GM12878 (cell line): ENCODE results near the gene SERPINE2. TPM values are rescaled to one million over a fixed set of nuclear protein-coding genes. Genes with fewer than 3 reads are reported as not detected.

Experiments used
- ATAC-seq: fragments of 200-7000 bp; cut with Tn5 transposase; 3 replicates; pipeline ENCODE4 v1.9.1; 2020; ENCODE audit warnings: mild to moderate bottlenecking, moderate library complexity
- BruUV-seq: library from RNA; stranded (reverse); fragments of 400-500 nt; replicated peaks from 2 replicates; lab custom pipeline; 2021; lab: Mats Ljungman, UMichigan
- CTCF ChIA-PET: fragments of 300-600 bp; sonication (Branson Sonifier 250); formaldehyde crosslinking; extraction: SDS; loops from one replicate; lab custom pipeline; 2021; ENCODE audit warnings: inconsistent platforms; lab: Yijun Ruan, JAX
- POLR2A ChIA-PET: fragments of 350-600 bp; formaldehyde crosslinking; extraction: SDS; loops from one replicate; lab custom pipeline; 2021; ENCODE audit warnings: inconsistent platforms; lab: Charles Lee
- RAD21 ChIA-PET: fragments of 300-600 bp; sonication (Branson Sonifier 250); formaldehyde crosslinking; loops from one replicate; lab custom pipeline; 2023; ENCODE audit warnings: antibody characterized with exemption; ENCODE audit not compliant: unreplicated experiment; lab: Charles Lee
- SMC1A ChIA-PET: fragments of 300-600 bp; sonication (Branson Sonifier 250); formaldehyde crosslinking; loops from one replicate; lab custom pipeline; 2023; ENCODE audit not compliant: unreplicated experiment, uncharacterized antibody; lab: Charles Lee
- DNase-seq: peaks from one replicate; pipeline ENCODE4 v3.0.0-alpha.2; 2011; ENCODE audit warnings: low read depth, low spot score
- FAIRE-seq: peaks from 3 replicates; lab custom pipeline; 2011; peaks lifted over from hg19 to GRCh38; lab: Jason Lieb, UNC
- H2AFZ ChIP-seq: 2 replicates; pipeline ENCODE4 v1.6.0; 2011; ENCODE audit warnings: low read depth, low read length, control low read depth; ENCODE audit not compliant: control insufficient read depth
- H3K27ac ChIP-seq: 2 replicates; pipeline ENCODE4 v1.5.1; 2011; ENCODE audit warnings: control low read depth; ENCODE audit not compliant: control insufficient read depth, insufficient read depth
- H3K27me3 ChIP-seq, 2 experiments: replicated peaks in 1 of 2; 2 replicates each; pipeline versions ENCODE4 v1.6.0 to v1.6.1; 2011; ENCODE audit warnings: low read length in 1 of 2; ENCODE audit not compliant: control insufficient read depth in 2 of 2, insufficient read depth in 2 of 2
- H3K36me3 ChIP-seq, 2 experiments: 2 replicates each; pipeline ENCODE4 v1.5.1; 2011; ENCODE audit warnings: low read length in 1 of 2; ENCODE audit not compliant: control insufficient read depth in 2 of 2, insufficient read depth in 2 of 2
- H3K4me1 ChIP-seq: 2 replicates; pipeline ENCODE4 v1.6.1; 2011; ENCODE audit warnings: mild to moderate bottlenecking, low read length, moderate library complexity, mixed read lengths; ENCODE audit not compliant: control insufficient read depth, insufficient read depth
- H3K4me2 ChIP-seq: 2 replicates; pipeline ENCODE4 v1.6.0; 2011; ENCODE audit warnings: control low read depth; ENCODE audit not compliant: control insufficient read depth, insufficient read depth
- H3K4me3 ChIP-seq: fragments of 200-600 bp; sonication (generic); 2 replicates; pipeline ENCODE4 v1.5.1; 2016
- H3K79me2 ChIP-seq: 2 replicates; pipeline ENCODE4 v1.6.0; 2011; ENCODE audit warnings: low read length; ENCODE audit not compliant: control insufficient read depth, insufficient read depth
- H3K9ac ChIP-seq: 2 replicates; pipeline ENCODE4 v1.8.0; 2011; ENCODE audit warnings: low read length, control low read depth, mixed read lengths; ENCODE audit not compliant: control insufficient read depth, insufficient read depth
- H3K9me3 ChIP-seq: replicated peaks from 3 replicates; pipeline ENCODE4 v1.5.1; 2011; ENCODE audit warnings: mild to moderate bottlenecking, low read length; ENCODE audit not compliant: control insufficient read depth, insufficient read depth
- H4K20me1 ChIP-seq: 2 replicates; pipeline ENCODE4 v1.6.0; 2011; ENCODE audit not compliant: control insufficient read depth, insufficient read depth
- ATF7 ChIP-seq: fragments of 450-650 bp; IDR thresholded peaks from 2 replicates; pipeline ENCODE4 v1.6.1; 2016; ENCODE audit warnings: low read depth, mild to moderate bottlenecking
- CBX5 ChIP-seq: sonication (generic); IDR thresholded peaks from 2 replicates; pipeline ENCODE4 v1.6.1; 2016; ENCODE audit warnings: low read depth, moderate library complexity, mild to moderate bottlenecking, inconsistent platforms
- CHD4 ChIP-seq: fragments of 200-600 bp; sonication (generic); IDR thresholded peaks from 2 replicates; pipeline ENCODE4 v1.6.1; 2016; ENCODE audit warnings: mild to moderate bottlenecking
- CREB1 ChIP-seq: IDR thresholded peaks from 2 replicates; pipeline ENCODE4 v1.6.1; 2012; ENCODE audit warnings: low read depth, mild to moderate bottlenecking, inconsistent platforms
- HDGF ChIP-seq: fragments of 450-650 bp; IDR thresholded peaks from 2 replicates; pipeline ENCODE4 v1.6.1; 2016; ENCODE audit warnings: antibody characterized with exemption
- KDM1A ChIP-seq: fragments of 200-600 bp; sonication (generic); IDR thresholded peaks from 2 replicates; pipeline ENCODE4 v1.6.1; 2016; ENCODE audit warnings: borderline replicate concordance
- NFYB ChIP-seq: IDR thresholded peaks from 2 replicates; pipeline ENCODE4 v1.6.1; 2011; ENCODE audit warnings: low read depth, mild to moderate bottlenecking, low read length, improper control_type of control experiment, moderate library complexity; ENCODE audit not compliant: insufficient read depth
- SMAD5 ChIP-seq: IDR thresholded peaks from 2 replicates; pipeline ENCODE4 v1.6.1; 2016; ENCODE audit warnings: antibody characterized with exemption, low read depth
- TAF1 ChIP-seq: IDR thresholded peaks from 2 replicates; pipeline ENCODE4 v1.6.1; 2011; ENCODE audit warnings: mild to moderate bottlenecking, low read depth, low read length, borderline replicate concordance
- TCF3 ChIP-seq: IDR thresholded peaks from 2 replicates; pipeline ENCODE4 v1.6.1; 2012; ENCODE audit warnings: low read depth, mild to moderate bottlenecking, low read length, borderline replicate concordance; ENCODE audit not compliant: insufficient read depth
- ZBED1 ChIP-seq: IDR thresholded peaks from 2 replicates; pipeline ENCODE4 v1.6.1; 2016; ENCODE audit warnings: borderline replicate concordance
- ZNF207 ChIP-seq: fragments of 450-650 bp; IDR thresholded peaks from 2 replicates; pipeline ENCODE4 v1.6.1; 2014; ENCODE audit warnings: antibody characterized with exemption, mild to moderate bottlenecking, borderline replicate concordance
- ZNF622 ChIP-seq: fragments of 450-650 bp; IDR thresholded peaks from 2 replicates; pipeline ENCODE4 v1.6.1; 2017; ENCODE audit warnings: mild to moderate bottlenecking, inconsistent platforms
- ZSCAN29 ChIP-seq: fragments of 450-650 bp; IDR thresholded peaks from 2 replicates; pipeline ENCODE4 v1.6.1; 2017; ENCODE audit warnings: mild to moderate bottlenecking, moderate library complexity
- WGBS: methylation state at CpG from one replicate; pipeline ENCODE4 v1.1.6; 2016; ENCODE audit warnings: low lambda C conversion rate; ENCODE audit not compliant: insufficient replicate concordance, insufficient coverage; ENCODE audit errors: missing lambda C conversion rate; 5-methylcytosine and 5-hydroxymethylcytosine counted together
- in situ Hi-C: fragments of 300-500 bp; cut with MboI; formaldehyde crosslinking; loops from 9 replicates; pipeline ENCODE4 v1.14.3; 2018; ENCODE audit warnings: mixed read lengths
- intact Hi-C: fragments of 100-400 bp; cut with micrococcal nuclease; formaldehyde crosslinking; loops from one replicate; pipeline ENCODE4 v1.14.2; 2022; ENCODE audit not compliant: unreplicated experiment
- polyA plus RNA-seq, 11 experiments: library from polyadenylated mRNA; depleted of rRNA in 4 of 11; unstranded in 6 of 11; stranded (reverse) in 5 of 11; fragments of >200 nt; fragmentation: Nextera tagmentation in 4 of 11; fragmentation: Illumina TruSeq in 1 of 11; extraction: Ambion mirVana in 4 of 11; extraction: Trizol in 1 of 11; gene quantifications; 1 replicate in 1 of 11; 2 replicates in 10 of 11; pipeline versions ENCODE4 v1.2.1 to v1.2.3, GENCODE V29; 2011 to 2016; ENCODE audit warnings: inconsistent platforms in 2 of 11, missing spikeins in 2 of 11, low read depth in 1 of 11
- total RNA-seq, 4 experiments: library from RNA; depleted of rRNA in 3 of 4; stranded (reverse); fragments of >200 nt in 3 of 4; fragmentation: Illumina TruSeq in 1 of 4; extraction: Trizol in 1 of 4; gene quantifications; 2 replicates each; pipeline versions ENCODE4 v1.2.1 to v1.2.3, GENCODE V29; 2013 to 2021
- TF ChIP-seq, protein P1 (sequence below): IDR thresholded peaks from 2 replicates; pipeline ENCODE4 v1.6.1; 2012; ENCODE audit warnings: mild to moderate bottlenecking, low read depth, low read length
- TF ChIP-seq, protein P2 (sequence below): fragments of 450-650 bp; IDR thresholded peaks from 2 replicates; pipeline ENCODE4 v1.6.1; 2017; ENCODE audit warnings: borderline replicate concordance
- TF ChIP-seq, protein P3 (sequence below): fragments of 150-350 bp; IDR thresholded peaks from 2 replicates; pipeline ENCODE4 v1.6.1; 2014; ENCODE audit warnings: mild to moderate bottlenecking, low read depth, low read length
- TF ChIP-seq, protein P4 (sequence below): IDR thresholded peaks from 2 replicates; pipeline ENCODE4 v1.6.1; 2011; ENCODE audit warnings: mild to moderate bottlenecking, low read depth, low read length, moderate library complexity; ENCODE audit not compliant: insufficient replicate concordance

The SERPINE2 gene
- total and polyA plus RNA-seq, 10 of the 15 experiments (the other 5 are each of a cell fraction or from before 2014, with no cell fraction given), result 0.18 to 1.7 (median 0.39) TPM

DNA sequence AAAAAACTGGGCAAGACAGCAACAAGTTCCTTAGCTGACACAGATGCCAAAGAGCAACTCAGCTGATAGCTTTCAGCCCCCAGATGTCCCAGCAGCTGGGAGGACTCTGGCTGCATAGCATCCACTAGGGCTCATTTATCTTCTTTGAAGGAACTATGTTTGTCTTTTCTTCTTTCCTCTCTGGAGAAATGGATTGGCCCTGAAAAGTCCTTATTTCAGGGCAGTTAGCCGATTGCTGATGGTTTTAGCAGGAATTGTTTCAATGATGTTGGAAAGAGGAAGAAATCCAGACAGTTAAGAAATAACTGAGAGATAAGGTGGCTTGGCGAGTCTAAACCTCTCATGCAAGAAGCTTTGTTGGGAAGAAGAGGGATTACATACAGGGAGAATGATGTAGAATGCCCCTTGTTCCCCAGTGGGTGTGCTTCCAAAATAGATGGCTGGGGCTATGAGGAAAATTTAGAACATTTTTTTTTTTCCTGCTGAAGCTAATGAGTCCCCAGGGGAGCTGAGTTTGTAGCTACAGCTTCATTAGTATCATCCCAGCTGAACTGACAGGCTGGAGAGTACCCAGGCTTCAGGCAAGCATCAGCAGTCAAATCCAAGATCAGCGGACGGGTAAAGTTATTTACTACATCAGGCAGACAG lies 33.6 kb upstream of the SERPINE2 start:
- no peaks in the 10 kb centered on the region for H3K36me3 ChIP-seq
- no peak overlapping the region for H3K9ac ChIP-seq
- ChIA-PET POLR2A (no interaction called here), CTCF (interaction anchor here (0.7 kb wide), 1 partner anchor 102 kb away, joined by 4 read pairs; no protein-coding TSS in a partner anchor), SMC1A (interaction anchor here (0.6 kb wide), 1 partner anchor 725 kb away, joined by 3 read pairs; no protein-coding TSS in a partner anchor), RAD21 (no interaction called here)
- no peaks in the 10 kb centered on the region; the same call in 2 of the 3 replicates for H3K9me3 ChIP-seq
- H3K27ac ChIP-seq, result no peak overlapping the region
- ATAC-seq, result no peak
- H2AFZ ChIP-seq, result no peak overlapping the region
- DNase-seq, result no peak
- H3K4me3 ChIP-seq, result no peak overlapping the region
- intact Hi-C loops, result no loop called here
- 24% methylated on average over 4 of the region's 4 CpGs for WGBS
- FAIRE-seq, result no peak
- BruUV-seq, result no TSS peak
- in situ Hi-C loops, result no loop called here
- H4K20me1 ChIP-seq, result no peaks in the 10 kb centered on the region
- no peaks in the 10 kb centered on the region for H3K4me1 ChIP-seq
- no peak overlapping the region for H3K4me2 ChIP-seq
- H3K79me2 ChIP-seq, result no peaks in the 10 kb centered on the region
- H3K27me3 ChIP-seq, result peaks cover 0 to 2% of the 10 kb centered on the region in 2 experiments; a peak in 2 of 4 replicates
- no peak for TF ChIP-seq CREB1
- TF ChIP-seq, protein P1, sequence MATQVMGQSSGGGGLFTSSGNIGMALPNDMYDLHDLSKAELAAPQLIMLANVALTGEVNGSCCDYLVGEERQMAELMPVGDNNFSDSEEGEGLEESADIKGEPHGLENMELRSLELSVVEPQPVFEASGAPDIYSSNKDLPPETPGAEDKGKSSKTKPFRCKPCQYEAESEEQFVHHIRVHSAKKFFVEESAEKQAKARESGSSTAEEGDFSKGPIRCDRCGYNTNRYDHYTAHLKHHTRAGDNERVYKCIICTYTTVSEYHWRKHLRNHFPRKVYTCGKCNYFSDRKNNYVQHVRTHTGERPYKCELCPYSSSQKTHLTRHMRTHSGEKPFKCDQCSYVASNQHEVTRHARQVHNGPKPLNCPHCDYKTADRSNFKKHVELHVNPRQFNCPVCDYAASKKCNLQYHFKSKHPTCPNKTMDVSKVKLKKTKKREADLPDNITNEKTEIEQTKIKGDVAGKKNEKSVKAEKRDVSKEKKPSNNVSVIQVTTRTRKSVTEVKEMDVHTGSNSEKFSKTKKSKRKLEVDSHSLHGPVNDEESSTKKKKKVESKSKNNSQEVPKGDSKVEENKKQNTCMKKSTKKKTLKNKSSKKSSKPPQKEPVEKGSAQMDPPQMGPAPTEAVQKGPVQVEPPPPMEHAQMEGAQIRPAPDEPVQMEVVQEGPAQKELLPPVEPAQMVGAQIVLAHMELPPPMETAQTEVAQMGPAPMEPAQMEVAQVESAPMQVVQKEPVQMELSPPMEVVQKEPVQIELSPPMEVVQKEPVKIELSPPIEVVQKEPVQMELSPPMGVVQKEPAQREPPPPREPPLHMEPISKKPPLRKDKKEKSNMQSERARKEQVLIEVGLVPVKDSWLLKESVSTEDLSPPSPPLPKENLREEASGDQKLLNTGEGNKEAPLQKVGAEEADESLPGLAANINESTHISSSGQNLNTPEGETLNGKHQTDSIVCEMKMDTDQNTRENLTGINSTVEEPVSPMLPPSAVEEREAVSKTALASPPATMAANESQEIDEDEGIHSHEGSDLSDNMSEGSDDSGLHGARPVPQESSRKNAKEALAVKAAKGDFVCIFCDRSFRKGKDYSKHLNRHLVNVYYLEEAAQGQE, result no peak
- TF ChIP-seq, protein P2, sequence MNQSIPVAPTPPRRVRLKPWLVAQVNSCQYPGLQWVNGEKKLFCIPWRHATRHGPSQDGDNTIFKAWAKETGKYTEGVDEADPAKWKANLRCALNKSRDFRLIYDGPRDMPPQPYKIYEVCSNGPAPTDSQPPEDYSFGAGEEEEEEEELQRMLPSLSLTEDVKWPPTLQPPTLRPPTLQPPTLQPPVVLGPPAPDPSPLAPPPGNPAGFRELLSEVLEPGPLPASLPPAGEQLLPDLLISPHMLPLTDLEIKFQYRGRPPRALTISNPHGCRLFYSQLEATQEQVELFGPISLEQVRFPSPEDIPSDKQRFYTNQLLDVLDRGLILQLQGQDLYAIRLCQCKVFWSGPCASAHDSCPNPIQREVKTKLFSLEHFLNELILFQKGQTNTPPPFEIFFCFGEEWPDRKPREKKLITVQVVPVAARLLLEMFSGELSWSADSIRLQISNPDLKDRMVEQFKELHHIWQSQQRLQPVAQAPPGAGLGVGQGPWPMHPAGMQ, result no peak
- TF ChIP-seq ZBED1, result no peak
- TF ChIP-seq CHD4, result no peak
- TF ChIP-seq, protein P3, sequence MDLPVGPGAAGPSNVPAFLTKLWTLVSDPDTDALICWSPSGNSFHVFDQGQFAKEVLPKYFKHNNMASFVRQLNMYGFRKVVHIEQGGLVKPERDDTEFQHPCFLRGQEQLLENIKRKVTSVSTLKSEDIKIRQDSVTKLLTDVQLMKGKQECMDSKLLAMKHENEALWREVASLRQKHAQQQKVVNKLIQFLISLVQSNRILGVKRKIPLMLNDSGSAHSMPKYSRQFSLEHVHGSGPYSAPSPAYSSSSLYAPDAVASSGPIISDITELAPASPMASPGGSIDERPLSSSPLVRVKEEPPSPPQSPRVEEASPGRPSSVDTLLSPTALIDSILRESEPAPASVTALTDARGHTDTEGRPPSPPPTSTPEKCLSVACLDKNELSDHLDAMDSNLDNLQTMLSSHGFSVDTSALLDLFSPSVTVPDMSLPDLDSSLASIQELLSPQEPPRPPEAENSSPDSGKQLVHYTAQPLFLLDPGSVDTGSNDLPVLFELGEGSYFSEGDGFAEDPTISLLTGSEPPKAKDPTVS, result no peak
- no peak for TF ChIP-seq NFYB
- TF ChIP-seq ZSCAN29, result no peak
- no peak for TF ChIP-seq SMAD5
- TF ChIP-seq HDGF, result no peak
- TF ChIP-seq ATF7, result no peak
- TF ChIP-seq, protein P4, sequence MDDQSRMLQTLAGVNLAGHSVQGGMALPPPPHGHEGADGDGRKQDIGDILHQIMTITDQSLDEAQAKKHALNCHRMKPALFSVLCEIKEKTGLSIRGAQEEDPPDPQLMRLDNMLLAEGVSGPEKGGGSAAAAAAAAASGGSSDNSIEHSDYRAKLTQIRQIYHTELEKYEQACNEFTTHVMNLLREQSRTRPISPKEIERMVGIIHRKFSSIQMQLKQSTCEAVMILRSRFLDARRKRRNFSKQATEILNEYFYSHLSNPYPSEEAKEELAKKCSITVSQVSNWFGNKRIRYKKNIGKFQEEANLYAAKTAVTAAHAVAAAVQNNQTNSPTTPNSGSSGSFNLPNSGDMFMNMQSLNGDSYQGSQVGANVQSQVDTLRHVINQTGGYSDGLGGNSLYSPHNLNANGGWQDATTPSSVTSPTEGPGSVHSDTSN, result no peak
- no peak for TF ChIP-seq TCF3
- no peak for TF ChIP-seq KDM1A
- no peak for TF ChIP-seq ZNF207
- no peak for TF ChIP-seq ZNF622
- TF ChIP-seq CBX5, result no peak
- no peak for TF ChIP-seq TAF1
